Panc1 (cell line): ENCODE measurements around the gene NDRG2. TPM values are rescaled to one million over a fixed set of nuclear protein-coding genes. Genes with fewer than 3 reads are reported as not detected.

Experiments
- ATAC-seq: fragments of 200-7000 bp; cut with Tn5 transposase; 2 replicates; pipeline ENCODE4 v1.9.1; 2020; ENCODE audit warnings: mild to moderate bottlenecking, moderate library complexity
- BruUV-seq: library from RNA; stranded (reverse); fragments of 400-500 nt; replicated peaks from 2 replicates; lab custom pipeline; 2021; lab: Mats Ljungman, UMichigan
- CTCF ChIA-PET: fragments of 300-600 bp; sonication (Branson Sonifier 250); formaldehyde crosslinking; loops from one replicate; lab custom pipeline; 2022; ENCODE audit warnings: antibody characterized with exemption; lab: Charles Lee
- POLR2A ChIA-PET: fragments of 300-600 bp; sonication (Branson Sonifier 250); formaldehyde crosslinking; loops from one replicate; lab custom pipeline; 2022; ENCODE audit warnings: antibody characterized with exemption; lab: Charles Lee
- DNase-seq: peaks from one replicate; pipeline ENCODE4 v3.0.0-alpha.2; 2010; ENCODE audit warnings: low read depth, low spot score
- H3K27ac ChIP-seq: 2 replicates; pipeline ENCODE4 v1.5.1; 2011; ENCODE audit warnings: mild to moderate bottlenecking, low read length, inconsistent platforms
- H3K27me3 ChIP-seq: fragments of 200-500 bp; sonication (Bioruptor generic); 2 replicates; pipeline ENCODE4 v1.6.0; 2014; ENCODE audit warnings: low read length, inconsistent platforms; ENCODE audit not compliant: control insufficient read depth, insufficient read depth
- H3K36me3 ChIP-seq: fragments of 200-500 bp; sonication (Bioruptor generic); 2 replicates; pipeline ENCODE4 v1.5.1; 2014; ENCODE audit warnings: inconsistent platforms, mild to moderate bottlenecking, low read length, moderate library complexity; ENCODE audit not compliant: control insufficient read depth, insufficient read depth
- H3K4me1 ChIP-seq: 2 replicates; pipeline ENCODE4 v1.5.1; 2011; ENCODE audit warnings: inconsistent platforms, mild to moderate bottlenecking, low read length, moderate library complexity; ENCODE audit not compliant: control insufficient read depth, insufficient read depth
- H3K4me3 ChIP-seq, 2 experiments: 2 replicates each; pipeline ENCODE4 v1.5.1; 2011 to 2012; ENCODE audit warnings: low read depth in 2 of 2, low read length in 2 of 2, mild to moderate bottlenecking in 2 of 2, inconsistent platforms in 1 of 2, moderate library complexity in 1 of 2
- H3K9me3 ChIP-seq: fragments of 200-500 bp; sonication (Bioruptor generic); 2 replicates; pipeline ENCODE4 v1.5.1; 2014; ENCODE audit warnings: low read depth, mild to moderate bottlenecking, inconsistent platforms, low read length, moderate library complexity; ENCODE audit not compliant: control insufficient read depth, insufficient read depth
- CTCF ChIP-seq: fragments of 450-650 bp; IDR thresholded peaks from 2 replicates; pipeline ENCODE4 v1.5.1; 2017; ENCODE audit warnings: mild to moderate bottlenecking
- POLR2AphosphoS5 ChIP-seq: IDR thresholded peaks from 2 replicates; pipeline ENCODE4 v1.6.1; 2012; ENCODE audit warnings: mild to moderate bottlenecking, low read depth, low read length, moderate library complexity
- SIN3A ChIP-seq: IDR thresholded peaks from 2 replicates; pipeline ENCODE4 v1.6.1; 2012; ENCODE audit warnings: low read depth, mild to moderate bottlenecking, low read length, moderate library complexity, borderline replicate concordance; ENCODE audit not compliant: insufficient read depth
- TCF7L2 ChIP-seq: IDR thresholded peaks from 2 replicates; pipeline ENCODE4 v1.6.1; 2011; ENCODE audit warnings: mild to moderate bottlenecking, low read depth, low read length, inconsistent platforms
- in situ Hi-C: cut with HindIII; loops from 2 replicates; pipeline ENCODE4 v1.10.0; 2016; ENCODE audit warnings: low sequenced_read_pairs, low pct_unique_long_range_greater_than_20kb
- intact Hi-C: fragments of 100-400 bp; cut with micrococcal nuclease; formaldehyde crosslinking; loops from one replicate; pipeline ENCODE4 v1.10.0; 2022; ENCODE audit not compliant: unreplicated experiment
- total RNA-seq: library from RNA; stranded (reverse); gene quantifications from one replicate; pipeline ENCODE4 v1.2.1, GENCODE V29; 2021; ENCODE audit not compliant: unreplicated experiment
- TF ChIP-seq, protein P1 (sequence below), 2 experiments: IDR thresholded peaks; 2 replicates each; pipeline ENCODE4 v1.6.1; 2011 to 2012; ENCODE audit warnings: low read depth in 2 of 2, control low read depth in 1 of 2, low read length in 1 of 2, mild to moderate bottlenecking in 1 of 2, moderate library complexity in 1 of 2; ENCODE audit not compliant: insufficient read depth in 1 of 2

The NDRG2 gene
- total RNA-seq, 1 experiment from 2014 or later: 1.6 TPM

DNA sequence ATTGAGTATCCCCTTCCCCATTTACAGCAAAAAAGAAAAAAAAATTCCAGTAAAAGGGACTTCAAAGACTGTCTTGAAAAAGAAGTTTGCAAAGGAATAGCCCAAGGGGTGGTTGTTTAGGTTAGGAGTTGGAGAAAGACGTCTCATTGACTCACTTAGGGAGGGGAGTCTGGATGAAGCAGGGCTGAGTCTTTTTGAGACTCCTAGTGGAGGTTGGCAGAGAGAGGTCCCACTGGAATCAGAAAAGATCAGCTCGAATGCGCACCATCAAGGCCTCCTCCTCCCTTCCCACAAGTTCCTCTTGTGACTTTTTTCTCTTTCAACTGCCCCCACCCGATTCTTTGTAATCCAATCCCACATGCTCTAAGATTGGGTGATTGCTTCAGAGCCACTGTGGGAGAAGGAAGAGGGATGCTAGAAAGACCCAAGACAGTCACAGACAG is 47.2 kb upstream of the NDRG2 start:
- POLR2A ChIA-PET: no interaction called here
- CTCF ChIA-PET: interaction anchor here (0.7 to 2.4 kb wide), 4 partner anchors 20 to 80 kb away, joined by 8 to 12 read pairs (median 10); no protein-coding TSS in a partner anchor
- no peak for DNase-seq

GRCh38 chr14:21071225-21072030 is 46.6 kb upstream of the NDRG2 start:
- Histone ChIP-seq H3K4me1 (peaks cover 7% of the 10 kb centered on the region), H3K27me3 (no peaks in the 10 kb centered on the region), H3K27ac (peak overlapping the region; percentile 63), H3K4me3 (peak overlapping the region; percentile 54 to 65), H3K9me3 (no peaks in the 10 kb centered on the region), H3K36me3 (no peaks in the 10 kb centered on the region)
- BruUV-seq: no TSS peak
- TF ChIP-seq POLR2AphosphoS5 (no peak), SIN3A (no peak), TCF7L2 (no peak), CTCF (no peak)
- TF ChIP-seq, protein P1, sequence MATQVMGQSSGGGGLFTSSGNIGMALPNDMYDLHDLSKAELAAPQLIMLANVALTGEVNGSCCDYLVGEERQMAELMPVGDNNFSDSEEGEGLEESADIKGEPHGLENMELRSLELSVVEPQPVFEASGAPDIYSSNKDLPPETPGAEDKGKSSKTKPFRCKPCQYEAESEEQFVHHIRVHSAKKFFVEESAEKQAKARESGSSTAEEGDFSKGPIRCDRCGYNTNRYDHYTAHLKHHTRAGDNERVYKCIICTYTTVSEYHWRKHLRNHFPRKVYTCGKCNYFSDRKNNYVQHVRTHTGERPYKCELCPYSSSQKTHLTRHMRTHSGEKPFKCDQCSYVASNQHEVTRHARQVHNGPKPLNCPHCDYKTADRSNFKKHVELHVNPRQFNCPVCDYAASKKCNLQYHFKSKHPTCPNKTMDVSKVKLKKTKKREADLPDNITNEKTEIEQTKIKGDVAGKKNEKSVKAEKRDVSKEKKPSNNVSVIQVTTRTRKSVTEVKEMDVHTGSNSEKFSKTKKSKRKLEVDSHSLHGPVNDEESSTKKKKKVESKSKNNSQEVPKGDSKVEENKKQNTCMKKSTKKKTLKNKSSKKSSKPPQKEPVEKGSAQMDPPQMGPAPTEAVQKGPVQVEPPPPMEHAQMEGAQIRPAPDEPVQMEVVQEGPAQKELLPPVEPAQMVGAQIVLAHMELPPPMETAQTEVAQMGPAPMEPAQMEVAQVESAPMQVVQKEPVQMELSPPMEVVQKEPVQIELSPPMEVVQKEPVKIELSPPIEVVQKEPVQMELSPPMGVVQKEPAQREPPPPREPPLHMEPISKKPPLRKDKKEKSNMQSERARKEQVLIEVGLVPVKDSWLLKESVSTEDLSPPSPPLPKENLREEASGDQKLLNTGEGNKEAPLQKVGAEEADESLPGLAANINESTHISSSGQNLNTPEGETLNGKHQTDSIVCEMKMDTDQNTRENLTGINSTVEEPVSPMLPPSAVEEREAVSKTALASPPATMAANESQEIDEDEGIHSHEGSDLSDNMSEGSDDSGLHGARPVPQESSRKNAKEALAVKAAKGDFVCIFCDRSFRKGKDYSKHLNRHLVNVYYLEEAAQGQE (IDR thresholded peaks at IDR 0.05; ENCODE audit: insufficient read depth in 1 of 2, low read depth in 2 of 2, low read length in 1 of 2): no peak
- POLR2A ChIA-PET: no interaction called here
- CTCF ChIA-PET: interaction anchor here (0.6 to 2.4 kb wide), 5 partner anchors 21 to 79 kb away, joined by 3 to 12 read pairs (median 10); no protein-coding TSS in a partner anchor
- in situ Hi-C loops (no loop called here), intact Hi-C loops (no loop called here)
- peak; percentile 59 for ATAC-seq
- DNase-seq: no peak

More for the DNA sequence above, 47.2 kb upstream of the NDRG2 start:
- Histone ChIP-seq H3K4me1 (peaks cover 7% of the 10 kb centered on the region), H3K27ac (peak overlapping the region; percentile 48; the same call in 1 of the 2 replicates), H3K4me3 (peak overlapping the region; percentile 54 to 65), H3K9me3 (no peaks in the 10 kb centered on the region), H3K36me3 (no peaks in the 10 kb centered on the region), H3K27me3 (no peaks in the 10 kb centered on the region)
- BruUV-seq: no TSS peak
- intact Hi-C loops: no loop called here
- TF ChIP-seq SIN3A (no peak), CTCF (no peak), POLR2AphosphoS5 (no peak), TCF7L2 (no peak)
- TF ChIP-seq, protein P1 (IDR thresholded peaks at IDR 0.05; ENCODE audit: insufficient read depth in 1 of 2, low read depth in 2 of 2, low read length in 1 of 2): no peak
- in situ Hi-C loops: no loop called here
- no peak for ATAC-seq
